IMR-90 (cell line): Measurements from ENCODE around the gene ZDHHC3. TPM values are rescaled to one million over a fixed set of nuclear protein-coding genes. Genes with fewer than 3 reads are reported as not detected.
A peak's percentile ranks its signal among the peaks of the same experiment; 100 is the strongest.

Source experiments
- ATAC-seq: fragments of 200-7000 bp; cut with Tn5 transposase; 2 replicates; pipeline ENCODE4 v1.9.1; 2020; ENCODE audit warnings: low read depth, mild to moderate bottlenecking, moderate library complexity
- BruUV-seq: library from RNA; stranded (reverse); fragments of 400-500 nt; replicated peaks from 2 replicates; lab custom pipeline; 2021; lab: Mats Ljungman, UMichigan
- CTCF ChIA-PET: fragments of 300-600 bp; formaldehyde crosslinking; extraction: SDS; loops from one replicate; lab custom pipeline; 2021; ENCODE audit warnings: antibody characterized with exemption; lab: Yijun Ruan, JAX
- POLR2A ChIA-PET: fragments of 300-600 bp; sonication (Branson Sonifier 250); formaldehyde crosslinking; loops from one replicate; lab custom pipeline; 2022; ENCODE audit warnings: antibody characterized with exemption; ENCODE audit not compliant: unreplicated experiment; lab: Charles Lee
- DNase-seq: peaks from one replicate; pipeline ENCODE4 v3.0.0; 2013
- H2AFZ ChIP-seq: replicated peaks from 2 replicates; pipeline ENCODE3; 2013; ENCODE audit warnings: low read length, mild to moderate bottlenecking; ENCODE audit not compliant: poor library complexity
- H2AK5ac ChIP-seq: 2 replicates; pipeline ENCODE4 v1.6.1; 2013; ENCODE audit warnings: low read depth, low read length, inconsistent platforms
- H2AK9ac ChIP-seq: replicated peaks from 2 replicates; pipeline ENCODE3; 2013; ENCODE audit warnings: mild to moderate bottlenecking, low read depth, low read length, moderate library complexity; ENCODE audit not compliant: poor library complexity
- H2BK120ac ChIP-seq: 2 replicates; pipeline ENCODE4 v1.6.1; 2013; ENCODE audit warnings: low read depth, low read length, inconsistent platforms
- H2BK15ac ChIP-seq: 3 replicates; pipeline ENCODE4 v1.6.1; 2013; ENCODE audit warnings: low read depth, low read length, inconsistent platforms
- H2BK20ac ChIP-seq: 2 replicates; pipeline ENCODE4 v1.6.1; 2013; ENCODE audit warnings: low read depth, mild to moderate bottlenecking, inconsistent platforms, low read length, moderate library complexity
- H2BK5ac ChIP-seq: 2 replicates; pipeline ENCODE4 v1.6.1; 2013; ENCODE audit warnings: mild to moderate bottlenecking, low read depth, low read length, inconsistent platforms; ENCODE audit not compliant: poor library complexity, severe bottlenecking
- H3K14ac ChIP-seq: replicated peaks from 2 replicates; pipeline ENCODE4 v1.6.1; 2013; ENCODE audit warnings: low read depth, low read length, inconsistent platforms
- H3K18ac ChIP-seq: 2 replicates; pipeline ENCODE4 v1.6.1; 2013; ENCODE audit warnings: low read depth, low read length, control low read depth
- H3K23ac ChIP-seq: 2 replicates; pipeline ENCODE4 v1.6.1; 2013; ENCODE audit warnings: low read depth, low read length, inconsistent platforms
- H3K27ac ChIP-seq: 2 replicates; pipeline ENCODE4 v1.5.1; 2013; ENCODE audit warnings: mild to moderate bottlenecking, control low read depth, low read length; ENCODE audit not compliant: insufficient read depth
- H3K27me3 ChIP-seq: 2 replicates; pipeline ENCODE4 v1.6.1; 2013; ENCODE audit warnings: low read length; ENCODE audit not compliant: control insufficient read depth, insufficient read depth
- H3K36me3 ChIP-seq: 2 replicates; pipeline ENCODE4 v1.6.1; 2013; ENCODE audit warnings: low read length, mixed read lengths; ENCODE audit not compliant: control insufficient read depth, insufficient read depth
- H3K4ac ChIP-seq: 2 replicates; pipeline ENCODE4 v1.6.1; 2013; ENCODE audit warnings: low read depth, low read length, inconsistent platforms
- H3K4me1 ChIP-seq: 2 replicates; pipeline ENCODE4 v1.6.1; 2013; ENCODE audit warnings: low read length, mixed read lengths; ENCODE audit not compliant: control insufficient read depth, insufficient read depth
- H3K4me2 ChIP-seq: 2 replicates; pipeline ENCODE4 v1.6.1; 2013; ENCODE audit warnings: low read depth, mild to moderate bottlenecking, control low read depth, low read length, moderate library complexity
- H3K4me3 ChIP-seq: 2 replicates; pipeline ENCODE4 v1.5.1; 2013; ENCODE audit warnings: low read depth, mild to moderate bottlenecking, control low read depth, low read length, moderate library complexity; ENCODE audit not compliant: insufficient read depth
- H3K56ac ChIP-seq: 2 replicates; pipeline ENCODE4 v1.6.1; 2013; ENCODE audit warnings: low read length, inconsistent platforms; ENCODE audit not compliant: insufficient read depth; ENCODE audit errors: extremely low read depth
- H3K79me1 ChIP-seq, 2 experiments: 2 replicates each; pipeline ENCODE4 v1.6.1; 2013; ENCODE audit warnings: low read length in 2 of 2, inconsistent platforms in 1 of 2, low read depth in 1 of 2
- H3K9ac ChIP-seq: 2 replicates; pipeline ENCODE4 v1.6.1; 2013; ENCODE audit warnings: low read depth, low read length, control low read depth
- H3K9me1 ChIP-seq: 2 replicates; pipeline ENCODE4 v1.6.1; 2013; ENCODE audit warnings: low read length, inconsistent platforms; ENCODE audit not compliant: insufficient read depth
- H3K9me3 ChIP-seq: 2 replicates; pipeline ENCODE4 v1.6.1; 2013; ENCODE audit warnings: low read length; ENCODE audit not compliant: control insufficient read depth, insufficient read depth
- H4K20me1 ChIP-seq: 2 replicates; pipeline ENCODE4 v1.6.1; 2013; ENCODE audit warnings: low read length, inconsistent platforms; ENCODE audit not compliant: insufficient read depth
- H4K5ac ChIP-seq: 2 replicates; pipeline ENCODE4 v1.6.1; 2013; ENCODE audit warnings: mild to moderate bottlenecking, low read depth, low read length, control low read depth
- H4K8ac ChIP-seq, 2 experiments: 2 replicates each; pipeline ENCODE4 v1.6.1; 2013; ENCODE audit warnings: low read depth in 2 of 2, low read length in 2 of 2, control low read depth in 1 of 2, inconsistent platforms in 1 of 2
- H4K91ac ChIP-seq: 2 replicates; pipeline ENCODE4 v1.6.1; 2013; ENCODE audit warnings: low read depth, low read length, inconsistent platforms; ENCODE audit not compliant: insufficient read depth
- BHLHE40 ChIP-seq: fragments of 150-350 bp; IDR thresholded peaks from 2 replicates; pipeline ENCODE4 v1.6.1; 2016; ENCODE audit warnings: mild to moderate bottlenecking, low read depth, low read length
- CEBPB ChIP-seq: IDR thresholded peaks from 2 replicates; pipeline ENCODE4 v1.6.1; 2012; ENCODE audit warnings: low read depth, low read length, improper control_type of control experiment
- FOS ChIP-seq: fragments of 150-350 bp; IDR thresholded peaks from 2 replicates; pipeline ENCODE4 v1.6.1; 2016; ENCODE audit warnings: low read depth, low read length
- MXI1 ChIP-seq: IDR thresholded peaks from 2 replicates; pipeline ENCODE4 v1.6.1; 2012; ENCODE audit warnings: low read depth, mild to moderate bottlenecking, low read length, moderate library complexity, borderline replicate concordance
- POLR2A ChIP-seq: IDR thresholded peaks from 2 replicates; pipeline ENCODE4 v1.6.1; 2012; ENCODE audit warnings: mild to moderate bottlenecking, low read depth, low read length
- RCOR1 ChIP-seq: IDR thresholded peaks from 2 replicates; pipeline ENCODE4 v1.6.1; 2012; ENCODE audit warnings: mild to moderate bottlenecking, low read length, improper control_type of control experiment; ENCODE audit not compliant: insufficient replicate concordance
- WGBS, 2 experiments: methylation state at CpG; one replicate each; pipeline versions ENCODE4 v1.1.5 to v1.1.7; 2013; ENCODE audit warnings: missing lambda C conversion rate in 2 of 2; ENCODE audit not compliant: insufficient read length in 1 of 2; ENCODE audit errors: extremely low coverage in 2 of 2; 5-methylcytosine and 5-hydroxymethylcytosine counted together
- dilution Hi-C: fragments of 300-500 bp; cut with HindIII; formaldehyde crosslinking; loops from one replicate; pipeline ENCODE4 v1.14.3; 2018; ENCODE audit warnings: low sequenced_read_pairs; ENCODE audit not compliant: unreplicated experiment
- in situ Hi-C: fragments of 300-500 bp; cut with MboI; formaldehyde crosslinking; loops from 3 replicates; pipeline ENCODE4 v1.14.3; 2019; ENCODE audit warnings: low sequenced_read_pairs, inconsistent platforms, mixed read lengths
- intact Hi-C: fragments of 100-400 bp; cut with micrococcal nuclease; formaldehyde crosslinking; loops from 2 replicates; pipeline ENCODE4 v1.10.0; 2022
- polyA plus RNA-seq, 3 experiments: library from polyadenylated mRNA; depleted of rRNA; stranded (reverse); fragments of >200 nt; gene quantifications; 2 replicates each; pipeline ENCODE4 v1.2.3, GENCODE V29; 2012; ENCODE audit warnings: low replicate concordance in 1 of 3
- total RNA-seq: library from RNA; depleted of rRNA; stranded (reverse); fragments of >200 nt; gene quantifications from 2 replicates; pipeline ENCODE4 v1.2.3, GENCODE V29; 2012
- TF ChIP-seq, protein P1 (sequence below): fragments of 150-350 bp; IDR thresholded peaks from 2 replicates; pipeline ENCODE4 v1.6.1; 2017; ENCODE audit warnings: mild to moderate bottlenecking, antibody characterized with exemption, low read length, low read depth
- TF ChIP-seq, protein P2 (sequence below): fragments of 150-350 bp; IDR thresholded peaks from 2 replicates; pipeline ENCODE4 v1.6.1; 2016; ENCODE audit warnings: low read depth, mild to moderate bottlenecking, low read length, moderate library complexity, borderline replicate concordance

Gene ZDHHC3
- total and polyA plus RNA-seq, 2 of the 4 experiments (the other 2 are of a cell fraction) = 57.7 to 59.6 TPM

DNA sequence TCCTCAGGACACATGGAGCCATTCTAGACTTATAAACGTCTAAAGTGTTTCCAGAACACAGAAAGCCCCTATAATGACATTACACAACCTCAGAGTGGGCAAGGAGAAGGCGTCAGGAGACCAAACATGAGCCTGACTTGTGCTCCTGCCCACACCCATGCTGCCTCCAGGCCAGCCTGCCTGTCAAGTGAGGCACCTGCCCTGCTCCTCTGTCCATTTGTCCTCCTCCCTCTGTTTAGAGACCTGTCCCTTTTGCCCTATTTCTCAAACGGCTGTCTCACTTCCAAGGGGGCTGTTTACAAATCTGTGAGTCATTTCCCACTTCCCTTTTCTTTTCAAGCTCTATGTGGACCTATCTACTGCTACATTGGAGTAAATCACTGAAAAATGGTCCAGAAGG lies 21.0 kb downstream of the ZDHHC3 start:
- H3K9ac ChIP-seq = no peak overlapping the region
- H2BK120ac ChIP-seq = no peak overlapping the region
- no TSS peak for BruUV-seq
- H3K9me3 ChIP-seq = no peaks in the 10 kb centered on the region
- peak overlapping the region; percentile 72; the same call in 1 of the 2 replicates for H2AK5ac ChIP-seq
- dilution Hi-C loops = no loop called here
- H3K4me3 ChIP-seq = no peak overlapping the region
- intact Hi-C loops = no loop called here
- H4K91ac ChIP-seq = no peak overlapping the region
- no peak overlapping the region for H4K5ac ChIP-seq
- no peak overlapping the region for H3K27ac ChIP-seq
- peak overlapping the region; percentile 79 for H2AK9ac ChIP-seq
- no peak overlapping the region for H2BK5ac ChIP-seq
- no peak overlapping the region for H2AFZ ChIP-seq
- H2BK15ac ChIP-seq = no peak overlapping the region
- H2BK20ac ChIP-seq = no peak overlapping the region
- no peak overlapping the region for H3K4me2 ChIP-seq
- H3K23ac ChIP-seq = no peak overlapping the region
- H3K36me3 ChIP-seq = peaks cover 23% of the 10 kb centered on the region
- ChIA-PET CTCF (interaction anchor here (1.2 kb wide), 1 partner anchor 29 kb away, joined by 3 read pairs; no protein-coding TSS in a partner anchor), POLR2A (no interaction called here)
- no peak overlapping the region for H3K4ac ChIP-seq
- no peak overlapping the region for H3K14ac ChIP-seq
- in situ Hi-C loops = no loop called here
- peak; percentile 70 for DNase-seq
- H3K9me1 ChIP-seq = peaks cover 43% of the 10 kb centered on the region
- H3K27me3 ChIP-seq = no peaks in the 10 kb centered on the region
- ATAC-seq = peak; percentile 88
- H4K8ac ChIP-seq = no peak overlapping the region
- H3K4me1 ChIP-seq = peaks cover 8% of the 10 kb centered on the region; the same call in 1 of the 2 replicates
- H4K20me1 ChIP-seq = peaks cover 35% of the 10 kb centered on the region
- WGBS, 2 experiments = 100% methylated on average over 1 of the region's 3 CpGs; no CpG with 5 or more reads in 1 of the 2 experiments
- no peak overlapping the region for H3K56ac ChIP-seq
- peaks cover 33 to 87% of the 10 kb centered on the region in 2 experiments for H3K79me1 ChIP-seq
- H3K18ac ChIP-seq = no peak overlapping the region
- TF ChIP-seq MXI1 (no peak), CEBPB (peak; percentile 6; the same call in 1 of the 2 replicates), POLR2A (no peak), FOS (peak; percentile 35; the same call in 1 of the 2 replicates), BHLHE40 (no peak), RCOR1 (no peak)
- TF ChIP-seq, protein P1, sequence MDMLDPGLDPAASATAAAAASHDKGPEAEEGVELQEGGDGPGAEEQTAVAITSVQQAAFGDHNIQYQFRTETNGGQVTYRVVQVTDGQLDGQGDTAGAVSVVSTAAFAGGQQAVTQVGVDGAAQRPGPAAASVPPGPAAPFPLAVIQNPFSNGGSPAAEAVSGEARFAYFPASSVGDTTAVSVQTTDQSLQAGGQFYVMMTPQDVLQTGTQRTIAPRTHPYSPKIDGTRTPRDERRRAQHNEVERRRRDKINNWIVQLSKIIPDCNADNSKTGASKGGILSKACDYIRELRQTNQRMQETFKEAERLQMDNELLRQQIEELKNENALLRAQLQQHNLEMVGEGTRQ = no peak
- TF ChIP-seq, protein P2, sequence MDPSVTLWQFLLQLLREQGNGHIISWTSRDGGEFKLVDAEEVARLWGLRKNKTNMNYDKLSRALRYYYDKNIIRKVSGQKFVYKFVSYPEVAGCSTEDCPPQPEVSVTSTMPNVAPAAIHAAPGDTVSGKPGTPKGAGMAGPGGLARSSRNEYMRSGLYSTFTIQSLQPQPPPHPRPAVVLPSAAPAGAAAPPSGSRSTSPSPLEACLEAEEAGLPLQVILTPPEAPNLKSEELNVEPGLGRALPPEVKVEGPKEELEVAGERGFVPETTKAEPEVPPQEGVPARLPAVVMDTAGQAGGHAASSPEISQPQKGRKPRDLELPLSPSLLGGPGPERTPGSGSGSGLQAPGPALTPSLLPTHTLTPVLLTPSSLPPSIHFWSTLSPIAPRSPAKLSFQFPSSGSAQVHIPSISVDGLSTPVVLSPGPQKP = no peak
